Endometrial microvascular endothelial cells (primary cell): ENCODE data around the gene PDRG1. TPM values are rescaled to one million over a fixed set of nuclear protein-coding genes. Genes with fewer than 3 reads are reported as not detected.

Source experiments
- in situ Hi-C: cut with HindIII; loops from 2 replicates; pipeline ENCODE4 v1.10.0; 2017; ENCODE audit warnings: low sequenced_read_pairs, low pct_unique_long_range_greater_than_20kb; ENCODE audit errors: inconsistent ontology term
- total RNA-seq: library from RNA; depleted of rRNA; stranded (reverse); fragments of >200 nt; gene quantifications from one replicate; pipeline ENCODE4 v1.2.3, GENCODE V29; 2015; ENCODE audit errors: inconsistent ontology term

PDRG1 gene
- total RNA-seq, 1 donor from 2014 or later, result 18.4 TPM

DNA sequence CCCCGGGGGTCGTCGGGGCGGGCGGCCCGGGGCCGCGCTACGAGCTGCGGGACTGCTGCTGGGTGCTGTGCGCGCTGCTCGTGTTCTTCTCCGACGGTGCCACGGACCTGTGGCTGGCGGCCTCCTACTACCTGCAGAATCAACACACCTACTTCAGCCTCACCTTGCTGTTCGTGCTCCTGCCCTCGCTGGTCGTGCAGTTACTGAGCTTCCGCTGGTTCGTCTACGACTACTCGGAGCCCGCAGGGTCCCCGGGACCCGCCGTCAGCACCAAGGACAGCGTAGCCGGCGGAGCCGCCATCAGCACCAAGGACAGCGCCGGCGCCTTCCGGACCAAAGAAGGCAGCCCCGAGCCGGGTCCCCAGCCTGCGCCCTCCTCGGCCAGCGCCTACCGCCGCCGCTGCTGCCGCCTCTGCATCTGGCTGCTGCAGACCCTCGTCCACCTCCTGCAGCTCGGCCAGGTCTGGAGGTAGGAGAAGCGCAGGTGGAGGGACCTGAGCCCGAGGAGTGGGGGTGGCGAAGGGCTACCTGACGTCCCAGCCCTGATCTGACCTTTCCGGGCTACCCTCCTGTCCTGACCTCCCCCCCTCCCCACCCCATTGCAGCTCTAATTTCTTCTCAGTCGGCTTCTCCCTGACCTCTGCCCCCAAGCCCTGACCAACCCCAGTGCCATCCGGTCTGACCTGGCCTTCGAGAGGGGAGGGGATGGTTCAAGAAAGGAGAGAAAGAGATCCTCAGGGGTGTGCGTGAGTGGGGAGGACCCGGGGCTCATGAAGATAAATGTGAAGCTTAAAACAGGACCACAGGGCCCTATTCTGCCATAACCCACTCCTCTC lies 16.7 kb upstream of the PDRG1 start:
- in situ Hi-C loops, result no loop called here

DNA sequence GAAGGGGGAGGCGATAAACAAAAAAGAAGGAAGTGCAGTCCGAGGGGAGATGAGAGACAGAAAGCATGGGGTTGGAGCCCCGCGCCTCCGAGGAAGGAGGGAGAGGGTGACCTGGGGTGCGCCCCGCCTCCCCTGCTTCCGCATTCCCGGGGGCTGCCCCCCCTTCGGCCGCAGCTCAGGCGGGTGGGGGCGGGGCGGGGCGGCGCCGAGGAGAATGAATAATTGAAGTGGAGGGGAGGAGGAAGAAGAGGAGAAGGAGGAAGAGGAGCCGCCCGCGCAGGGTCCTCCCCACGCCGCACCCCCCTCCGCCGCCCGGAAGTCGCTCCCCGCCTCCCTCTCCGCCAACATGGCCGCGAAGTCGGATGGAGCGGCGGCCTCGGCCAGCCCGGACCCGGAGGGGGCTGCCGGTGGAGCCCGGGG lies 16.0 kb upstream of the PDRG1 start, which contains the start of gene XKR7:
Gene XKR7, plus strand, starts transcription at position 322 of the 420 bp plus-strand sequence. Its CDS starts 25 bp downstream, at position 347.
- in situ Hi-C loops, result no loop called here

DNA sequence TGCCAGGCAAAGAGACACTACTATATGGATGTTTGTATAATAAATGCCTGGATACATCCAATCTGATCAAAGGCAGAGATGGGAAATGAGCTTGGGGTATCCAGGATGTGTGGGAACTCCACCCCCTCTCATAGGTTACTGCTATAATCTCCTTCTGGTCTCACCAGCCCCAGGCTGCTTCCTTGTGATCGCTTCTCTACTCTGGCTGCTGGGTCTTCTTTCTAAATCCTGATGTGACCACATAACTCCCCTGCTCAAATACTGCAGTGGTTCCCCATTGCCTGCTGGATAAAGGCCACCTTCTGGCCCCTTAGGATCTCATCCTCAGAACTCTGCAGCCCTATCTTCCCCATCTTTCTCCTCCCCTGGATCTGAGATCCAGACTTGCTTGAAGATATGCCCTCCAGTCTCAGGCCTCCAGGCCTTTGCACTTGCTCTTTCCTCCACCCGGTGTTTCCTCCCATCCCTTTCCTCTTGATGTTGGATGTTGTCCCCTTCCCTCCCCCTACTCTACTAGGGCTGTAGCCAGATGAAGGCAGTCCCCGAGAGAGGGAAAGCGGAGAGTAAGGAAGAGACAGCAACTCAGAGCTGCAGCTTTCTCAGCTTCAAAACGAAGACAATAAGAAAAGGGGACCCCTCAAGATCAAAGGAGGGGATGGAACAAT lies 15.3 kb upstream of the PDRG1 start:
- in situ Hi-C loops, result no loop called here

DNA sequence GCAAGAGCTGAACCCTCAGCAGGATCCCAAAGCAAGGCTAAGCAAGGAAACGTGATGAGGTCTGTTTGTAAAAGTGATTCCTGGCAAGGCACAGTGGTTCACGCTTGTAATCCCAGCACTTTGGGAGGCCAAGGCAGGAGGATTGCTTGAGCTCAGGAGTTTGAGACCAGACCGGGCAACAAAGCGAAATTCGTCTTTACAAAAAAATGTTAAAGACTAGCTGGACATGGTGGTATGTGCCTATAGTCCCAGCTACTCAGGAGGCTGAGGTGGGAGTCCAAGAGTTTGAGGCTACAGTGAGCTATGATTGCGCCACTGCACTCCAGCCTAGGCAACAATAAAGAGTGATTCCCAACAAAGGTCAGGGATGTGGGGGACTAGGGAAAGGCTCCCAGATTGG lies 12.0 kb upstream of the PDRG1 start:
- in situ Hi-C loops, result no loop called here

DNA sequence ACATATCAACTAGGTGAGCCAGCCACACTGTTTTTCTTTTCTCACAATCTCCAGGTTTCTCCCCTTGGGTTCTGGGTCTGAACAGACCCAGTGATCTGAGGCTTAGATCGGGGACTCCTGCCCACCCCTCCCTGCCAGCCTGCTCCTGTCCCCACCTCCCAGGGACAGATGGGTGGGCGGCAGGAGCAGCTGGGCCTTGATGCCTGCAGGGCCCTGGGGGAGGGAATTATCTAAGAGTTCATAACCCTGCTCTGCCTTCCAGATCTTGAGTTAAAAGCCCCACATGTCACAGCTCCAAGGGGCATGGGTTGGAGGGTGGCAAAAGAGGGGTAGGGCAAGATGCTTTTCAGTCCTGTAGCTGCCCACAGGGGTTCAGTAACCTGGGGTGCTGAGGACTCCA lies 10.9 kb upstream of the PDRG1 start:
- in situ Hi-C loops, result no loop called here

DNA sequence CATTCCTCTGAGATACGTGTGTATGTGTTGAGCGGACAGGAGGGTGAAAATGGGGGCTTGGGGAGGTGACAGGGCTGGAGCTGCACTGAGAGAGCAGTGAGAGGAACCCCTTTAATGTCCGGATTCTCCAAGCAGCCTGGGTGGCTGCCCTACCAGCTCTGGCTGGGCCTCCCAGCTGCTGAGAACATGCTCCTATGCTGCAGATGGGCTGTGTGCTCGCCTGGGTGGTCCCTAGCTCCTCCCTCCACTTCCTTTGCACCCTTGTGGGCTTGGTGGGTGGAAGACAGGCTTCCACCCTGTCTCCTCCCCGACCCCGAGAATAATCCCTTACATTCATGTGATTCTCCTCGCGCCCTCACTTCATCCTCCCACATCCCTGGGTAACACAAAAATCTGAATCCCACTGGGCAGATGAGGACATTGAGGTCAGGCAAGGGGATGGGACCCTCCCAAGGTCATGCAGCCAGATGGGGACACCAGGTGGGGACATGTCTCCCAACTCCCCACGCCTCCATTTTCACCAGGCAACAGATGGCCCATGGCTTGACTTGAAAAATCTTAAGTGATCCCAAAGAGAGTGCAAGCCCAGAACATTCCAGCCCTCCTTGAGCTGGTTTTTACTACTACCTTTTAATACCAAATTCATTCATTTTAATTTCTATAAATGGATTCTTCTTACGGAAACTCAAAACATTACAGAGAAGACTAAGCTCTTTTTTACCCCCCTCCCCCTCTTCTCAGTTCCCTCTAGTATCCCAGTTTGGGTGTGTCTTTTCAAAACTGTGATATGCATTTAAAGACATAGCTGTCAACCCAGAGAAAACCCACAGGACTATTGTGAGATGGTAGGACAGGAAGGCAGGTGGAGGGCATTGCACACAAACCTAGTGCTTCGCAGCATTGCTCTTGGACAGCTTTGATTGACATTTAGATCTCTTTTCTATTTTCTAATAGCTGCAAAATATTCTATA lies 5.0 kb upstream of the PDRG1 start:
- in situ Hi-C loops, result no loop called here

DNA sequence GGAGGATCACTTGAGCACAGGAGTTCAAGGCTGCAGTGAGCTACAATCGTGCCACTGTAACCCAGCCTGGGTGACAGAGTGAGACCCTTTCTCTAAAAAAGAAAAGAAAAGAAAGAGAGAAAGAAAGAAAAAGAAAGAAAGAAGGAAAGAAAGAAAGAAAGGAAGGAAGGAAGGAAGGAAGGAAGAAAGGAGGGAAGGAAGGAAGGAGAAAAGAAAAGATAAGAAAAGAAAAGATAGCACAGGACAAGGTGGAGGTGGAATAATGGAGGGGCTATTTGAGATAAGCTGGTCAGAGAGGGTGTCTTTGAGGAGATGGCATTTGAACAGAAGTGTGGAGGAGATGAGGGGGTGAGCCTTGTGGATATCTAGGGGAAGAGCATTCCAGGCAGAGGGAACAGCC lies 2.7 kb upstream of the PDRG1 start:
- in situ Hi-C loops, result no loop called here

DNA sequence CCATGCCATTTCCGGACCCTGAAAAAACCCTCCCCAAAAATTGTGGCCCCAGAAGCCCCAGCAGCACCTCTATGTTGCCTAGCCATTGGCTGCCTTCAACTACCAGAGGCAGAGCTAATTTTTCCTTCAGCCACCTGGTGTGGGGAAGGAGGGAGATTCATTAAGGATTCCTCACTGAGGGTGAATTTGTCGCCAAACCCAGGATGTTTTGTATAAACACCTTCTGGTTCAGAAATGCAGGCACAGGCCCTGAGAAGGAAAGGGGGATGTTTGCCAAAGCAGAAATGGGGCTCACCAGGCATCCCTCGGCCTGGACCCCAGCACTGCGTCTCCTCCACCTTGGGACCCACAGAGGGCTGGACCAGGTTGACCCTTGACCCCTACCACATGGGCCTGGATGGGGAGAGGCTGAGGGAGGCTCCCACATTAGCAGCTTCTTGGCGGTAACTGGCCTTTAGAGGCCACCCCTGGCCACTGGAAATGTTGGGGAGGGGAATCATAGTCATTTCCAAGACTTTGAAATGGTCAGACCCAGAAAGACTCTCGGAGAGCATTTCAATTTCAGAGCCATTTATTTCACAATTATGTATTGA lies 1.8 kb upstream of the PDRG1 start:
- in situ Hi-C loops, result no loop called here

DNA sequence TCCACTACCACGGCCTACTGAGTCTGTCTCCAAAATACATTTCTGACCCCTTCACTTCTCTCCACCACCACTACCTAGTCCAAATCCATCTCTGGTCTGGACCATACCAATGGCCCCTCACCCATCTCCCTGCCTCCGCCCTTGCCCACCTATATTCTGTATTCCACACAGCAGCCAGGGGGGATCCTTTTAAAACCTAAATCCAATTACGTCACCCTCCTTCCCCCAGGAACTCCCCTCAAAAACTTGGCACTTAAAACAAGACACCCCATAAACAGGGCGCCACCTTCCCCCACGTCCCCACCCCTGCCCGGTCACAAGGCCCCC lies 680 bp downstream of the PDRG1 start:
- in situ Hi-C loops, result no loop called here

DNA sequence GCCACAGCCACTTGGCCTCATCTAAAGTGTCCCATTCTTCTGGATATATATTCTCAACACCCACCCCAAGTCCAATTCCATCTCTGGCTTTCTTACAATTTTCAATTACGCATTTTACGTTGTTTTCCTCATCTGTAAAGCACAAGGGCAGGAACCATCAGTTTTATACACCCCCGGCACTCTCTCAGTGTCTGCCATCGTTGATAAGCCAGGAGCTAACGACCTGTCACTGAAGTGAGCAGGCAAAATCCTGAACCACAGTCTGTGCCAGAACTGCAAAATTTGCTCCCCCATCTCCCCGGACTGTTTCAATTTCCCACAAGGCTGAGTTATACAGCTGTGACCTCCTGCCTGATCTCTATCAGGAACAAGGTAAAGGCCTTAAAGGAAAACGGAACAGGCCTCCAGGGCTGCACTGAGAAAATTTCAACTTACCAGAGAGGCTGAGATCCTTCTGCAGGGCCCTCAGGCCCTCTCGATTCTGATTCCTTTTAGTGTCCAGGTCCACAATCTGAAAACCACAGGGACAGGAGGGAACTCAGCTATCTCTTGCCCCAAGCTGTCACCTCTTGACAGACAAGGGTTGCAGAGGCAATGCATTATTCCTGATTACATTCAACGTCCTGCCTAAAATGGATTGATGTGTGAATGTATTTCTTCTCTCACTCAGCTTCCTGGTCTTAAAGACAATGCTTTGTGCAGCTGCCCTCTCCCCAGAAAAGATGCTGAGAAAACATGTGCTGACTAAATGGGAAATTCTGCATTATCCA lies 1.8 kb downstream of the PDRG1 start:
- in situ Hi-C loops, result no loop called here

DNA sequence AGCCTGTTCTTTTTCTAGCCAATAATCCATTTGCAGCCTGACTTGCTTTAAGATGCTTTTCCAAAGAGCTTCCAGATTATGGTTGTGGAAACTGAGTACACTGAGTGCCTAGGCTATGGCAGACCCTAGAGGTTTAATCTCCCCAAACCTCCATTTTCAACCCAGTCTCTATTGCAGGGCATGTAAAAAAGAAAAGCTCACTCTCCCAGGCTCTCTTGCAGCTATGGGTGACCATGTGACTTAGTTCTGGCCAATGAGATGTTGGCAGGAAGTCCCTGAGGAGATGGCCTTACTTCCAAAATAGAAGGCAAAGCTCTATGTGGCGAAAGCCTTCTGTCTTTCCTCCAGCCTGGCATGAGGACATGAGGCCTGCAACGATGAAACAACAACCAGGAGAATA lies 3.8 kb downstream of the PDRG1 start:
- in situ Hi-C loops, result no loop called here

DNA sequence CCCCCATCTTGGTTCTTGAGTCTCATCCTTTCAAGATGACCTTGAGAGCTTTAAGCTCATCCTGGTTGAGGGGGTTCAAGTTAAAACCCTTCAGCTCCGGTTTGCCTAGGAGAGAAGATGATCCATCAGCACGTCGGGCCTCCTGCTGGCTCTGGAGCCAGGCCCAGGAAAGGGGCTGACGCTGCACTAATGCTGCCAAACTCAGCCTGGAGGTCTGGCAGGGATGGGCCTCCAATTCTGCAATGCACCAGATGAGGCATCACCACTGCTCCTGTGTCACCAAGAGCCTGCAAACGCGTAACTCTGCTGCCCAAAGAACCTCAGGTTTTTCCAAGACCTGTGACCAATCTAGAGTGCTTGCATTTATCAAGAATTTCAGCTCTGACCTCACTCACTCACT lies 6.1 kb downstream of the PDRG1 start:
- in situ Hi-C loops, result no loop called here

DNA sequence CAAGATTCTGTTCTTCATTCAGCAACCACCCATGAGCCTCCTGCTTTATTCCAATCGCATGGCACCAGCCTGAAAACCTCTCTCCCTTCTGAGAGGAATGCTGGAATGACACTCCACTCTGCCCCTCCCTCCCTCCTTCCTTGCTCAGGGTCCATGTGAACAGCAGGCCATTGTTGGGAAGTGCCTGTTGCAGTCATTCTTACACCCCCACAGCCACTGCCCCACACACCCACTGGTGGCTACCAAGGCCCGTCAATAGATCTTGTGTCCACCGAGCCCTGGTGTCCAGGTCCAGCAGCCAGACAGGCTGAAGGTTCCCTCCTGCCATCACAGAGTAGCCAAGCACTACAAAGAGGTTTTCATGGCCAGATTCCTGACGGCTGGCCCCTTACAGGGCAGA lies 6.5 kb downstream of the PDRG1 start:
- in situ Hi-C loops, result no loop called here

DNA sequence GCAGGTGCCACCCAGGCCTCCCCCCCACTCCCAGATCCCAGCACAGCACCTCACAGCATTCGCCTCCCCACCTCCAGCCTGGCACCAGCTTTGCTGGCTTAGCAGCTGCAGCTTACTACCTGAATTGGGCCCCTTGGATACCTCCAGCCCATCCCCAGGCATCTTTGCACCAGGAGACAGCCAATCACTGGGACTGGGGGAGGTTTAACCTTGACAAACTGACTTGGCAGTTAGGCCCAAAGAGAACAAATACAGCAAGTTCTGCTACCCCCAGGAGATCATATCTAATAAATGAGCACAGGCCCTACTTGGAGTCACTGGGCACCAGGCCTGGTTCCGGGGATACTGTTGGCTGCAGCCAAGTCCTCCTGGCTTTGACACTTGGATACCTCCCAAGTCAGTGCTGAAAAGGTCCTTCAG lies 8.8 kb downstream of the PDRG1 start:
- in situ Hi-C loops, result no loop called here

DNA sequence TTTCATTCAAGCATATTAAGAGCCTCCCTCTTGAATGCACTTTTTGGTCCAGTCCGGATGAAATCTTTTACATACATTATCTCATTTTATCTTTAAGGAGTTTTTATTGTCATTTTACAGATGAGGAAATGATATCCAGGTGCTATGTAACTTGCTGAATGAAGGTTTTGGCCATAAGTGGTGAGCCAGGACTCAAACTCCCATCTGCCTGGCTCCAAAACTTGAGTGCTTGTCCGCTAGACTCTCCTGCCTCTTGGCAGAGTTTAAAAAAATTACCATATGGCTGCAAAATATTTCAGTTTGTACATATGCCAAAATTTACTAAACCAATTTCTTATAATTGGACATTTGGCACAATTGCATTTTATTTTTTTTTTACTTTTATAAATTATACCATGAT lies 12.2 kb downstream of the PDRG1 start:
- in situ Hi-C loops, result no loop called here

DNA sequence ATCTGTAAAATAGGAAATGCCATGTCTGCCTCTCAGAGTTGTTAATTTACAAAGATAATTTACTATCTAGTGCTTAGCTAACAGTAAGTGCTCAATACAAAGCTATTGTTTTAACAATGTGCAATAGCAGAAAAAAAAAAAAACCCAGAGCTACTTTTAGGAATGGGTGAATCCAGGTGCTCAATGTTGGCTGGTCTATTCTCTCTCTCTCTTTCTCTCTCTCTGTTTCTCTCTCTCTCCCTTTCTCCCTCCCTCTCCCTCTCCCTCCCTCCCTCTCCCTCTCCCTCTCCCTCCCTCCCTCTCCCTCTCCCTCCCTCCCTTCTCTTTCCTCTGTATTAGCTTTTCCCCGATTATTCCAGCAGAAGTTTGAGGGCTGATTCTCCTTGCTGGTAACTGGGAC lies 14.0 kb downstream of the PDRG1 start:
- in situ Hi-C loops, result no loop called here

DNA sequence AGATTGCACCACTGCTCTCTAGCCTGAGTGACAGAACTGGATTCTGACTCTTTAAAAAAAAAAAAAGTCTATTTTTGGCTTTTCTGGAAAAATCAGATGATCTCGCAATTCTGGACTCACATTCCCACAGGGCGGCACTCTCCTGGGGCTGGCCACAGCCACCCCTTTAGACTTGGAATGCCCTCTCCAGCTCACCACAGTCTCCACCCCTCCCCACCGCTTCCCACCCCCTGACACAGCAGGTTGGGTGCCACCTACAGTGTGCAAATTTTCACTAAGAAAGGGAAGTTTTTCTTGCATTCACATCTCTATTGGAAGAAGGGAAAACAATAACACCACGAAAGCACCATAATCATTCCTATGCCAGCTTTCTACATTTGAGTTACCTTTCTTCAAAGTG lies 15.4 kb downstream of the PDRG1 start:
- in situ Hi-C loops, result no loop called here

DNA sequence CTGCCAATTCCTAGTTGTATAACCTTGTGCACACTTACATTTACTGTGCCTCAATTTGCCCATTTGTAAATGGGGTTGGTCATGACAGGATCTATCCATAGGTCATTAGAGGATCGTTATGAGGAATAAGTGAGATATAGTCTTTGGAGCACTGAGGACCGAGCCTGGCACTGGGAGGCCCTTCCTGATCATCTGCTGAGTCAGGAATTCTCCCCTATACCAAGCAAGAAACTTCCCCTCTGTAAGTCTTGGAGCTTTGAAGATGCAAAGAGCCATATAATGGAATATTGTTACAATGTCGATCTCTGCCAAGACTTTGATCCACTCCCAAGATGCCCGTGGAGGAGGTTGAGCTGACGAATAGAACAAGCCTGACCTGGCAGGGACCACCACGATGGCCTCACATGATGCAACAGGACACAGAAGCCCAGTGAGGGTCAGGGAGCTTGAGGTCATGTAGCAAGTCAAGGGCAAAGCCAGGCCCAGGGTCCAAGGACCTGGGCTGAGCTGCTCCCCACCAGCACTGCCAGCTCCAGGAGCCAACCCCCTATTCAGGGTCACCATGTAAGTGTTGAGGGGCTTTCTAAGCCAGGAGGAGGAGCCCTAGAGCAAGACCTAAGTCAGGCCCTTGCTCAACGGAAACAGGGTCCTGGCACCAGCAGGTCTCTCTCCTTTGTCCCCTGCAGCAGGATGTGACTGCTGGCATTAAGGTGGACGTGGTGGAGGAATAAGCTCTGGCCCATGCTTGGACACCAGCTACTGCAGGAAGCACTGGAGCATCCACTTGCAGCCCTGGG lies 16.7 kb downstream of the PDRG1 start:
- in situ Hi-C loops, result no loop called here
